Stomach smooth muscle (tissue), 2 donors: Measurements from ENCODE around the gene IL1F10.

ENCODE experiments used
- H3K27ac ChIP-seq: one replicate; pipeline ENCODE4 v1.7.0; 2013; ENCODE audit warnings: mild to moderate bottlenecking, low read length, inconsistent platforms
- H3K27me3 ChIP-seq, 2 donors: one replicate each; pipeline ENCODE4 v1.7.0; 2013; ENCODE audit warnings: low read length in 2 of 2; ENCODE audit not compliant: insufficient read depth in 2 of 2, control insufficient read depth in 1 of 2
- H3K36me3 ChIP-seq, 2 donors: one replicate each; pipeline ENCODE4 v1.7.0; 2013; ENCODE audit warnings: low read length in 2 of 2; ENCODE audit not compliant: control insufficient read depth in 2 of 2, insufficient read depth in 2 of 2
- H3K4me1 ChIP-seq: one replicate; pipeline ENCODE4 v1.7.0; 2013; ENCODE audit warnings: low read length; ENCODE audit not compliant: control insufficient read depth, insufficient read depth
- H3K4me3 ChIP-seq, 2 donors: one replicate each; pipeline ENCODE4 v1.7.0; 2013; ENCODE audit warnings: low read length in 2 of 2
- H3K9ac ChIP-seq, 2 donors: one replicate each; pipeline ENCODE4 v1.7.0; 2013; ENCODE audit warnings: low read length in 2 of 2, mild to moderate bottlenecking in 1 of 2
- H3K9me3 ChIP-seq, 2 donors: one replicate each; pipeline ENCODE4 v1.7.0; 2013; ENCODE audit warnings: low read length in 2 of 2; ENCODE audit not compliant: control insufficient read depth in 2 of 2
- donor health status: healthy.
- donor health status: Pancreatic carcinoma.

IL1F10 gene

GRCh38 chr2:113120861-113121260 lies 53.1 kb downstream of the IL1F10 start:
- Histone ChIP-seq H3K36me3 (no peaks in the 10 kb centered on the region), H3K27me3 (no peaks in the 10 kb centered on the region), H3K9me3 (no peaks in the 10 kb centered on the region), H3K27ac (no peak overlapping the region), H3K4me1 (no peaks in the 10 kb centered on the region), H3K9ac (no peak overlapping the region), H3K4me3 (no peak overlapping the region)

- Histone ChIP-seq H3K27ac (no peak overlapping the region), H3K4me3 (no peak overlapping the region), H3K4me1 (no peaks in the 10 kb centered on the region), H3K27me3 (no peaks in the 10 kb centered on the region), H3K9me3 (no peaks in the 10 kb centered on the region), H3K36me3 (no peaks in the 10 kb centered on the region), H3K9ac (no peak overlapping the region)
These were observed 54.6 kb downstream of the IL1F10 start for GRCh38 chr2:113122364-113122763.

GRCh38 chr2:113123726-113124125 lies 56.0 kb downstream of the IL1F10 start:
- H3K4me3 ChIP-seq: no peak overlapping the region
- H3K27ac ChIP-seq: no peak overlapping the region
- no peak overlapping the region for H3K9ac ChIP-seq
- no peaks in the 10 kb centered on the region for H3K4me1 ChIP-seq
- no peaks in the 10 kb centered on the region for H3K36me3 ChIP-seq
- no peaks in the 10 kb centered on the region for H3K27me3 ChIP-seq
- no peaks in the 10 kb centered on the region for H3K9me3 ChIP-seq

- Histone ChIP-seq H3K4me1 (no peaks in the 10 kb centered on the region), H3K4me3 (no peak overlapping the region), H3K36me3 (no peaks in the 10 kb centered on the region), H3K9me3 (no peaks in the 10 kb centered on the region), H3K9ac (no peak overlapping the region), H3K27me3 (no peaks in the 10 kb centered on the region), H3K27ac (no peak overlapping the region)
These were observed 56.6 kb downstream of the IL1F10 start for GRCh38 chr2:113124181-113124961.
